SIG-M5 (cell line): ENCODE measurements around the gene C1D.

Experiments
- DNase-seq: peaks from one replicate; lab custom pipeline; 2025; lab: John Stamatoyannopoulos, UW

The C1D gene

GRCh38 chr2:68057658-68058396 lies 5.0 kb downstream of the C1D start:
- no peak for DNase-seq

DNA sequence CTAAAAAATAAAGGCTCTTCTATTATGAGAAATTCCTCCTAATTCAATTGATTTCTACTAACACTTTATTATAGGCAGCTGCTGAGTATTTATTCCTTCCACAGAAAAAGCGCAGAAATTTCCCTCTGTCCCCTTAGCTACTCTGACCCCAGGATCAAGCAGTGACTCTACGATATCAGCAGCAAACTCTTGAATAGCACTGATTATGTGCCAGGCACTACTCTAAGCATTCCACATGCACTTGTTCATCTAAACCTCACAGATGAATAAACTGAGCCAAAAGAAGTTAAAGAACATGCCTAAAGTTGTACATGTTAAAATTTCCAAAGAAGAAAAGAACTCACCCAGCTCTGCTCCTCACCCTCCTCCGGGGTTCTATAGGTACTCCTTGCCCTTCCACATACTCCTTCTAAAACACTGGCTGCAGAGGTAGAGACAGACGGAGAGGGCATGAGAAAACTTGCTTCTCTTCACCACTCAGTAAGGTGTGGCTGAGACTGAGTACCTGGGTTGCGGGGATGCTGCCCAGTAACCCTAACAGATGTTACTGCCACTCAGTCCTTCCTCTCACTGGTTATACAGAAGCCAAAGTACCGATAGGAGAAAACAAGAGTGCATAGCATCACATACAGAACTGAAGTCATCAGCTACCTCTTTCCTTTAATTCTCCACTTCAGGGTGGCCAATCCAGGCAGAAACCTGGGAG lies 9.9 kb downstream of the C1D start:
- no peak for DNase-seq

- no peak for DNase-seq
Observed at GRCh38 chr2:68050353-68050752, 12.5 kb downstream of the C1D start.

GRCh38 chr2:68046642-68047240 lies 16.1 kb downstream of the C1D start:
- no peak for DNase-seq

GRCh38 chr2:68046224-68046623 lies 16.6 kb downstream of the C1D start:
- DNase-seq = no peak

DNA sequence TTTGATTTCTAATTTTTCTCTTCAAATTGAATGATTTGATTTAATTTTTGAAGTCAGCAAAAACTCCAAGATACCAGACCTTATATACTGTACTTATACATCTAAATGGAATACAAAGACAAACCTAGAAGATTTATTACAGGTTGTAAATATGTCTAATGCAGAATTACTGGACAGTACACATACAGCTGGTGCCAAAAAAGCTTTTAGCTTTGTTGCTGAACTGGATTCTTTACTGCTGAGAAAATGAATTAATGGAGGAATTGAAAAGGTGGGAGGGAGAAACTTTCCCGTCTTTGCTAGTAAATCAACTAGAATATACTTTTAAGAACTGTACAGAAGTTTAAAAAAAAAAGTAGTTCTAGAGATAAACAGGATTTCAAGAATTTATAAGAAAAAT lies 17.5 kb downstream of the C1D start:
- DNase-seq = no peak

DNA sequence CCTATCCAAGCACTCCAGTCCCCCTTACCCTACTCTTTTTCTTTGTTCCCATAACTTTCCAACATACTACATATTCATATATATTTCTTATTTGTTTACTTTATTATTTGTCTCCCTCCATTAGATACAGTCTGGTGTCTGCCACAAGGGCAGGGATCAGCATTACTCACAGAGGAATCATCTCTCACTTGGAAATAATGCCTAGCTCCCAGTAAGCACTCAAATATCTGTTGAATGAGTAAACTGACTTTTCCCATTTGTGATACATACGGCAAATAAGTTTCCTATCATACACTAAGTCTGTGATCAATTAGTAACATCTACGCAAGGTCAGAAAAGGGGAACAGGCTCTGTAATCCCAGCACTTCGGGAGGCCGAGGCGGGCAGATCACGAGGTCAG lies 18.7 kb downstream of the C1D start:
- DNase-seq = no peak

DNA sequence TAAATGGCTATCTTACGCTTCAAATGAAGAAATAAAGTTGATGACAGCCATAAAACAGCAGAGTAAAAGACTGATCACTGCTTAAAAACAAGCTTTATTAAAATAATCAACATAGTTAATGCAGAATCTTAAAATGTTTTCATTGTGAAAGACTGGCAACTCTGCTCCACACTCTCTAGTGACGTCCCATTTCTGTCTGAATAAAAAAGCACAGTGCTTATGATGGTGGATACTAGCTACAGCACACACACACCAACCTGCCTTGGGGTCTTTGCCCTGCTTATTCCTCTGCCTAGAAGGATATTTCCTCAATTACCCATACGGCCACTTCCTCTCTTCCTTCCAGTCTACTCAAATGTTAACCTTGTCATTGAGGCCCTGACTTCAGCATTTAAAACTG lies 19.1 kb downstream of the C1D start:
- no peak for DNase-seq

DNA sequence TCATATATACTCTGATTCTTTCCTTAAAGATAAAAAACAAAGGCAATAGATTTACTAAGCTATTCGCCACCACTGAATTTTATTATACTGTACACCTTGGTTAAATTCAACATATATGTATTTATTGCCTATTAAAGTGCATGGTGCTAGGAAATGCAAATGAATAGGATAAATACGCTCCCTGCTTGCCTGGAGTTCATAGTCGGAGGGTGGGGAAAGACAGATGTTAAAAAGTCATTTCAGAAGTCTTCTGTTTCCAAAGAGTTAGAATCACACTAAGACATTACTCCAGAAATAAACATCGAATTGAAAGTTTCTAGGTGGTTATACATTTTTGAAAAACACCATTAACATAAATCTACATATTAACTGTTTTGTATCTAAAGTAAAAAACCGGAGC lies 19.8 kb downstream of the C1D start:
- no peak for DNase-seq

- no peak for DNase-seq
Observed at GRCh38 chr2:68041704-68042245, 21.0 kb downstream of the C1D start.

- DNase-seq = no peak
Observed at GRCh38 chr2:68040078-68040477, 22.7 kb downstream of the C1D start.

- DNase-seq = no peak
Observed at GRCh38 chr2:68039317-68039716, 23.5 kb downstream of the C1D start.

DNA sequence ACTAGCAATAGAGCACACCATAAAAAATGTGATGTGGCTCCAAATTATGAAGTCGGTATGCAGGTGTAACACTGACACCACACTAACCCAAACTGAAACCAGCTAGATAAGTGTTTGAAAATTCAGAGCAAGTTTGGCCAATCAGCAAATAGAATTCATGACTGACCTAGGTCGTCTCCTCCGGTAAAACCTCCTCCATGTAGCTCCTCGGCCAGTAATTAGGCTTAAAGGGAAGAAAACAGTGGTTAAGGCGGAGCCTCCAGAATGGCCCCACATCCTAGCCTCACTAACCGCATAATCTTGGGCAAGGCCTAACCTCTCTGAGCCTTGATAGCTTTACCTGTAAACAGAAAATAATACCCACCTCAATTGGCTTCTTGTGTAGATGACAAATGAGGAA lies 30.1 kb downstream of the C1D start:
- no peak for DNase-seq

DNA sequence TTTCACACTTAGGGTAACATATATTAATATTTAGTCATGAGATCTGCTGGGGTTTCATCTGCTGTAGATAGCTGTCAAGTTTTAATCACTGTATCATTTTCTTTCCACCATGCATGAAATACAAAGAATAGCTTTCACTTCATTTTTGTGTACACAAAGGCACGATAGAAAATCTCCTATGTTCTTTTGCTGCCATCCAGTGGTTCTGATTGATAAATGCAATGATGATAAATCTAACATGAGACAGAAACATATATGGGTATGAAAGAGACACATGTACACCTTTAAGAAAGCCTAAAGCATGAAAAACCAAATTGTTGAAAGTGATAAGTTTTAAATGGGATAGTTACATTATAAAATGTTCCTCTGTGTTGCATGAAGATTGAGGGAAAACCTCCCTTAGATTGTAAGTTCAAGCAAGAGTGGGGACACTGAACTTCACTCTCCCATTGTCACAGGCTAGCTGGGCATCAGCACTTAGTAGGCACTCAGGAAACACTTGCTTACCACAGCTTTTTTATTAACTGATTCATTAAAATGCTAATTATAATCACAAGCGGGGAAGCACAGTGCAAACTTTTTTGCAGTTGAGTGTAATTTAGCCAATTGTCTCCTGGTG lies 31.2 kb downstream of the C1D start:
- no peak for DNase-seq

DNA sequence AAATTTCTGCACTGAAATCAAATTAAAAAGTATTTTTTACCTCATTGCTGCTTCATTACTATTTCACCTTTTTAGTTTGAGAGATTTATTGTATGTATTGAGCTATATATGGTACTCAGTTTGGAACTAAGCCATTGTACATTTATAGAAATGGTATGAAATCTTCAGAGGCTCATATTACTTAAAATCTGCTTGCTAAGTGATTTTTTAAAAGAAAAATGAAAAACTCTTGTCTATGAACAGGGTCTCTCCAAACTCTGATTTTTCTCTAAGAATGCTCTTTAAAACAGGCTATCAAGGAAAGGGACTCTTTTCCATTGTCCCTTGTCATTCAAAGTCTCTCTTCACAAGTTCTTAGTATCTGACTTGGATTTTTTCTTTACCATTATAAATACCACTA lies 31.8 kb downstream of the C1D start:
- DNase-seq = no peak

DNA sequence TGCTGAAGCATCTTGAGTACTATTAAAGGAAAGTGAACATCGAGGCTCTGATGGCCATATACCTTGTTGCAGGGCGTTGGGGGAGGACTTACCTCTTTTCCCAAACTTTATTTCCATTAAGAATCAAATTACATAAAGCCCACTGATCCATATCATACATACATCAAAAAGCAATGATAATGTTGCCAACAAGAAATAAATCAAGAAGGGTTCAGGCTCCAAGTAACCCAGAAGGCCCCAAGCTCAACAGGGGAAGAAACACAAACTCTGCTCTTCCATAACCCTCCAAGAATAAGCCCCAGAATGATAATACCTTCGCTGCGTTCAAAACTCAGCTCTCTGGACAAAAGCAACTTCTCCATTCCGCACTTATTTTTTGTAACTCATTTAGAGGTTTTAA lies 32.3 kb downstream of the C1D start:
- no peak for DNase-seq

GRCh38 chr2:68027959-68028358 lies 34.8 kb downstream of the C1D start:
- DNase-seq = no peak

- no peak for DNase-seq
Observed at GRCh38 chr2:68024450-68024849, 38.4 kb downstream of the C1D start.

DNA sequence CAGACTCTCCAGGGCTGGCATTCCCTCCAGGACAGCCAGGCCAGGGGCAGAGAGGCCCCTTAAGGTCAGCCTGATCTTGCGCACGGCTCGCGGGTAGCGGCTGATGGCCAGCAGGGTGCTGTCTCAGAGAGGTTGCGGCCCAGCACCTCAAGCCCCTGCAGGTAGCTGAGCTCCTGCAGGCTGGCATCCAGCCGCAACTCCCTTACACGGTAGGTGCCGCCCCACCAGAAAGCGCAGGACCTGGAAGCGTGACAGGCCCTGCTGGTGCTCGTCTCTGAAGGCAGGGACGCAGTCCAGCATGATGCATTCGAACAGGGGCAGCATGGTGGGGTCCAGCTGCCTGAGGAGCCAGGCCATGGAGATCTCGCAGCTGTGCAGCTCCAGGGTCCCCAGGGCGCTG lies 38.9 kb downstream of the C1D start:
- no peak for DNase-seq

GRCh38 chr2:68018727-68019126 lies 44.1 kb downstream of the C1D start:
- DNase-seq = no peak

DNA sequence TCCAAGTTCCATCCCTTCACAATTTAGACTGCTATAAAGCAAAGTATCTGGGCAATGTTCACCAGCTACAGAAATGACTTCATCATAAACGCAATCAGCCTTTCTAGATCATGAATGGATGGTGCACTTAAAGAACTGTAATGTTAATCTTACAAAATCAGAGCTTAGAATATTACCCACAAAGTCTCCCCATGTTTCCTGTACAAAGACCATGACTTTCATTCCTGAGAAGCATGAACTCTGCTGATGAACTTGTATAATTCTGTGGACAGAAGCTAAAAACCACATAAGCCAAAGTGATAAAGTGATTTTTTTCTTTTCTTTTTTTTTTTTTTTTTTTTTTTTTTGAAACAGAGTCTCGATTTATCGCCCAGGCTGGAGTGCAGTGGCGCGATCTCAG lies 53.3 kb downstream of the C1D start:
- DNase-seq = no peak

- no peak for DNase-seq
Observed at GRCh38 chr2:68000170-68000825, 62.5 kb downstream of the C1D start.
